H1 (cell line): ENCODE measurements around the gene KRTAP5-4. TPM values are rescaled to one million over a fixed set of nuclear protein-coding genes. Genes with fewer than 3 reads are reported as not detected.

Source experiments
- CTCF ChIA-PET: fragments of 300-600 bp; sonication (Branson Sonifier 250); formaldehyde crosslinking; loops from one replicate; lab custom pipeline; 2021; ENCODE audit not compliant: partially characterized antibody; lab: Charles Lee
- POLR2A ChIA-PET: fragments of 300-600 bp; sonication (Branson Sonifier 250); formaldehyde crosslinking; loops from one replicate; lab custom pipeline; 2021; ENCODE audit warnings: inconsistent platforms; ENCODE audit not compliant: partially characterized antibody; lab: Charles Lee
- DNase-seq, 2 experiments: peaks; one replicate each; pipeline versions ENCODE4 v3.0.0 to v3.0.0-alpha.2; 2010 to 2022; ENCODE audit warnings: low spot score in 2 of 2, low read depth in 1 of 2, mixed read lengths in 1 of 2
- FAIRE-seq: peaks from 2 replicates; lab custom pipeline; 2011; peaks lifted over from hg19 to GRCh38; lab: Jason Lieb, UNC
- H2AFZ ChIP-seq: 2 replicates; pipeline ENCODE4 v1.8.1; 2012; ENCODE audit warnings: low read length, inconsistent platforms
- H2AK5ac ChIP-seq: 2 replicates; pipeline ENCODE4 v1.6.1; 2013; ENCODE audit warnings: low read depth, low read length
- H2BK120ac ChIP-seq: replicated peaks from 2 replicates; pipeline ENCODE3; 2013; ENCODE audit warnings: low read depth, low read length, inconsistent platforms
- H2BK12ac ChIP-seq: 2 replicates; pipeline ENCODE4 v1.6.1; 2013; ENCODE audit warnings: low read depth, low read length
- H2BK15ac ChIP-seq: 2 replicates; pipeline ENCODE4 v1.6.1; 2013; ENCODE audit warnings: low read length
- H2BK20ac ChIP-seq: 2 replicates; pipeline ENCODE4 v1.6.1; 2013; ENCODE audit warnings: low read length
- H2BK5ac ChIP-seq: 2 replicates; pipeline ENCODE4 v1.6.1; 2013; ENCODE audit warnings: low read depth, low read length
- H3K14ac ChIP-seq: 2 replicates; pipeline ENCODE4 v1.6.1; 2013; ENCODE audit warnings: inconsistent platforms; ENCODE audit not compliant: insufficient read length
- H3K18ac ChIP-seq: 2 replicates; pipeline ENCODE4 v1.6.1; 2013; ENCODE audit warnings: low read length; ENCODE audit errors: extremely low read depth
- H3K23ac ChIP-seq: 2 replicates; pipeline ENCODE4 v1.6.1; 2013; ENCODE audit warnings: inconsistent platforms; ENCODE audit not compliant: insufficient read length
- H3K23me2 ChIP-seq: 2 replicates; pipeline ENCODE4 v1.6.1; 2013; ENCODE audit warnings: low read depth, low read length
- H3K27ac ChIP-seq: 2 replicates; pipeline ENCODE4 v1.6.1; 2011; ENCODE audit warnings: low read depth, low read length, inconsistent platforms
- H3K27me3 ChIP-seq, 4 experiments: replicated peaks in 1 of 4; 1 replicate in 1 of 4; 2 replicates in 3 of 4; pipeline versions ENCODE4 v1.6.1 to v1.8.1; 2011 to 2013; ENCODE audit warnings: low read length in 3 of 4, mild to moderate bottlenecking in 3 of 4, inconsistent platforms in 2 of 4, mixed read lengths in 2 of 4, moderate library complexity in 1 of 4; ENCODE audit not compliant: control insufficient read depth in 3 of 4, insufficient read depth in 3 of 4; ENCODE audit errors: extremely low read depth in 1 of 4
- H3K36me3 ChIP-seq, 4 experiments: 2 replicates each; pipeline versions ENCODE4 v1.6.1 to v1.8.1; 2011 to 2013; ENCODE audit warnings: mild to moderate bottlenecking in 4 of 4, low read length in 3 of 4, moderate library complexity in 2 of 4, control low read depth in 1 of 4, inconsistent platforms in 1 of 4; ENCODE audit not compliant: insufficient read depth in 4 of 4, control insufficient read depth in 2 of 4
- H3K4ac ChIP-seq: replicated peaks from 2 replicates; pipeline ENCODE3; 2013; ENCODE audit warnings: low read length, low read depth, mixed read lengths, inconsistent platforms; ENCODE audit not compliant: insufficient read length
- H3K4me1 ChIP-seq, 4 experiments: replicated peaks in 1 of 4; 1 replicate in 1 of 4; 2 replicates in 3 of 4; pipeline versions ENCODE4 v1.6.1 to v1.8.1; 2011 to 2013; ENCODE audit warnings: low read length in 3 of 4, inconsistent platforms in 2 of 4, mixed read lengths in 1 of 4; ENCODE audit not compliant: insufficient read depth in 4 of 4, control insufficient read depth in 3 of 4
- H3K4me2 ChIP-seq, 2 experiments: 2 replicates each; pipeline versions ENCODE4 v1.6.1 to v1.8.1; 2011 to 2013; ENCODE audit warnings: low read depth in 2 of 2, low read length in 2 of 2, control low read depth in 1 of 2, inconsistent platforms in 1 of 2, mild to moderate bottlenecking in 1 of 2; ENCODE audit not compliant: insufficient read depth in 1 of 2
- H3K4me3 ChIP-seq, 4 experiments: fragments of 200-600, 300-600 bp in 1 of 4; sonication (generic), shearing (Covaris generic), sonication (Bioruptor Twin) in 1 of 4; 2 replicates each; pipeline versions ENCODE4 v1.5.1 to v1.8.1; 2011 to 2016; ENCODE audit warnings: low read length in 4 of 4, low read depth in 3 of 4, control low read depth in 2 of 4, inconsistent platforms in 2 of 4, mild to moderate bottlenecking in 2 of 4, mixed read lengths in 1 of 4, moderate library complexity in 1 of 4; ENCODE audit not compliant: insufficient read depth in 2 of 4; ENCODE audit errors: extremely low read depth in 1 of 4
- H3K56ac ChIP-seq: replicated peaks from 2 replicates; pipeline ENCODE3; 2013; ENCODE audit warnings: low read depth, mild to moderate bottlenecking, mixed read lengths, low read length, inconsistent platforms; ENCODE audit not compliant: insufficient read length
- H3K79me1 ChIP-seq: 2 replicates; pipeline ENCODE4 v1.6.1; 2013; ENCODE audit warnings: low read depth, low read length, control low read depth
- H3K79me2 ChIP-seq, 2 experiments: 2 replicates each; pipeline versions ENCODE4 v1.6.1 to v1.8.1; 2012 to 2013; ENCODE audit warnings: low read length in 2 of 2, mild to moderate bottlenecking in 2 of 2, inconsistent platforms in 1 of 2; ENCODE audit not compliant: insufficient read depth in 2 of 2, control insufficient read depth in 1 of 2
- H3K9ac ChIP-seq, 4 experiments: replicated peaks in 1 of 4; 1 replicate in 1 of 4; 2 replicates in 3 of 4; pipeline versions ENCODE4 v1.6.1 to v1.8.1; 2011 to 2013; ENCODE audit warnings: low read depth in 3 of 4, low read length in 3 of 4, control low read depth in 2 of 4, mild to moderate bottlenecking in 2 of 4, moderate library complexity in 2 of 4, inconsistent platforms in 1 of 4; ENCODE audit errors: extremely low read depth in 1 of 4
- H3K9me3 ChIP-seq, 2 experiments: 2 replicates each; pipeline versions ENCODE4 v1.6.1 to v1.8.1; 2012 to 2013; ENCODE audit warnings: mild to moderate bottlenecking in 2 of 2, moderate library complexity in 2 of 2, control low read depth in 1 of 2, inconsistent platforms in 1 of 2, low read depth in 1 of 2, low read length in 1 of 2, mixed read lengths in 1 of 2; ENCODE audit not compliant: insufficient read depth in 2 of 2
- H4K20me1 ChIP-seq, 2 experiments: replicated peaks in 1 of 2; 2 replicates each; pipeline versions ENCODE3 to v1.8.1; 2011 to 2013; ENCODE audit warnings: inconsistent platforms in 2 of 2, low read length in 2 of 2, mild to moderate bottlenecking in 1 of 2; ENCODE audit not compliant: insufficient read depth in 2 of 2, control insufficient read depth in 1 of 2
- H4K5ac ChIP-seq: 2 replicates; pipeline ENCODE4 v1.6.1; 2013; ENCODE audit warnings: low read length, low read depth, mixed read lengths, inconsistent platforms; ENCODE audit not compliant: insufficient read length
- H4K8ac ChIP-seq: 2 replicates; pipeline ENCODE4 v1.8.0; 2013; ENCODE audit warnings: mild to moderate bottlenecking, moderate library complexity, low read length, inconsistent platforms; ENCODE audit not compliant: insufficient read depth; ENCODE audit errors: extremely low read depth
- H4K91ac ChIP-seq: replicated peaks from 2 replicates; pipeline ENCODE3; 2013; ENCODE audit warnings: low read length, mixed read lengths, inconsistent platforms; ENCODE audit not compliant: insufficient read length
- CBX5 ChIP-seq: fragments of 300-800, 300-1000 bp; sonication (generic); IDR thresholded peaks from 2 replicates; pipeline ENCODE4 v1.7.1; 2016; ENCODE audit warnings: antibody characterized with exemption, low read length, low read depth
- CEBPB ChIP-seq: IDR thresholded peaks from 2 replicates; pipeline ENCODE4 v1.6.1; 2012; ENCODE audit warnings: low read depth, low read length
- CREB1 ChIP-seq: IDR thresholded peaks from 2 replicates; pipeline ENCODE4 v1.6.1; 2012; ENCODE audit warnings: inconsistent platforms
- CTCF ChIP-seq, 3 experiments: IDR thresholded peaks; 1 replicate in 2 of 3; 2 replicates in 1 of 3; pipeline versions ENCODE4 v1.5.1 to v1.6.1; 2011; ENCODE audit warnings: low read length in 3 of 3, mild to moderate bottlenecking in 3 of 3, inconsistent platforms in 2 of 3, low read depth in 1 of 3, moderate library complexity in 1 of 3; ENCODE audit not compliant: insufficient read depth in 1 of 3; ENCODE audit errors: control extremely low read depth in 1 of 3
- EGR1 ChIP-seq: IDR thresholded peaks from 2 replicates; pipeline ENCODE4 v1.6.1; 2011; ENCODE audit warnings: low read depth, low read length, borderline replicate concordance
- EZH2 ChIP-seq: fragments of 200-600 bp; sonication (generic); IDR thresholded peaks from 2 replicates; pipeline ENCODE4 v1.7.1; 2012; ENCODE audit warnings: low read depth, mild to moderate bottlenecking, moderate library complexity, low read length, inconsistent platforms; ENCODE audit not compliant: severe bottlenecking
- KDM5A ChIP-seq: fragments of 200-600 bp; IDR thresholded peaks from 2 replicates; pipeline ENCODE4 v1.7.1; 2012; ENCODE audit warnings: mild to moderate bottlenecking, low read length, inconsistent platforms, mixed read lengths
- NANOG ChIP-seq: IDR thresholded peaks from 2 replicates; pipeline ENCODE4 v1.6.1; 2011; ENCODE audit warnings: low read length, low read depth, mild to moderate bottlenecking, inconsistent platforms; ENCODE audit not compliant: insufficient read depth, poor library complexity, severe bottlenecking
- NRF1 ChIP-seq: IDR thresholded peaks from 2 replicates; pipeline ENCODE4 v1.6.1; 2011; ENCODE audit warnings: mild to moderate bottlenecking, low read depth, low read length, improper control_type of control experiment
- SP1 ChIP-seq: IDR thresholded peaks from 2 replicates; pipeline ENCODE4 v1.6.1; 2011; ENCODE audit warnings: low read depth, low read length
- TBP ChIP-seq: IDR thresholded peaks from 2 replicates; pipeline ENCODE4 v1.6.1; 2011; ENCODE audit warnings: low read depth, low read length, improper control_type of control experiment
- YY1 ChIP-seq: IDR thresholded peaks from 2 replicates; pipeline ENCODE4 v1.6.1; 2011; ENCODE audit warnings: low read depth, mild to moderate bottlenecking, low read length
- WGBS, 2 experiments: shearing (Covaris generic) in 1 of 2; methylation state at CpG; one replicate each; pipeline versions ENCODE4 v1.1.6 to v1.1.7; 2013 to 2015; ENCODE audit warnings: low lambda C conversion rate in 2 of 2, mixed read lengths in 2 of 2, inconsistent platforms in 1 of 2, low coverage in 1 of 2, missing lambda C conversion rate in 1 of 2; ENCODE audit not compliant: insufficient replicate concordance in 2 of 2, insufficient coverage in 1 of 2, insufficient read length in 1 of 2; ENCODE audit errors: extremely low coverage in 1 of 2, missing lambda C conversion rate in 1 of 2; 5-methylcytosine and 5-hydroxymethylcytosine counted together
- polyA plus RNA-seq, 7 experiments: library from polyadenylated mRNA; depleted of rRNA in 3 of 7; stranded (reverse) in 5 of 7; unstranded in 2 of 7; fragments of >200 nt in 5 of 7; fragments of 200-250 nt in 2 of 7; gene quantifications; 1 replicate in 5 of 7; 2 replicates in 1 of 7; 4 replicates in 1 of 7; pipeline versions ENCODE4 v1.2.1 to v1.2.3, GENCODE V29; 2011 to 2013; ENCODE audit warnings: missing spikeins in 2 of 7, mixed read lengths in 2 of 7
- total RNA-seq: library from RNA; stranded (reverse); fragmentation: NEBNext Ultra II Directional; extraction: Animal tissue kit (Norgen Biotek cat#: 25700); gene quantifications from 2 replicates; pipeline ENCODE4 v1.2.1, GENCODE V29; 2021

Gene KRTAP5-4
- total and polyA plus RNA-seq, 2 of the 8 experiments (the other 6 are each of a cell fraction or from before 2014, with no cell fraction given) = not detected

- Histone ChIP-seq H3K9me3 (no peaks in the 10 kb centered on the region), H3K14ac (no peak overlapping the region), H4K5ac (no peak overlapping the region), H3K4me3 (no peak overlapping the region), H3K27ac (no peak overlapping the region), H2BK20ac (no peak overlapping the region), H3K56ac (no peak overlapping the region), H3K79me1 (no peaks in the 10 kb centered on the region), H3K4me1 (no peaks in the 10 kb centered on the region), H3K23ac (no peak overlapping the region), H4K8ac (no peak overlapping the region), H2BK5ac (no peak overlapping the region), H2BK12ac (no peak overlapping the region), H2AFZ (no peak overlapping the region), H2BK15ac (no peak overlapping the region), H4K20me1 (peaks cover 0 to 2% of the 10 kb centered on the region in 2 experiments), H3K4me2 (no peak overlapping the region), H2AK5ac (no peak overlapping the region), H3K18ac (no peak overlapping the region), H3K79me2 (no peaks in the 10 kb centered on the region), H3K27me3 (peaks cover 0 to 4% (median 0%) of the 10 kb centered on the region in 4 experiments; a peak in 3 of 7 replicates), H3K36me3 (no peaks in the 10 kb centered on the region), H2BK120ac (no peak overlapping the region), H4K91ac (no peak overlapping the region), H3K4ac (no peak overlapping the region), H3K23me2 (peaks cover 6% of the 10 kb centered on the region; the same call in 1 of the 2 replicates), H3K9ac (no peak overlapping the region)
- no peak for FAIRE-seq
- no peak for DNase-seq
- ChIA-PET POLR2A (interaction anchor here (0.6 kb wide), 1 partner anchor 287 kb away, joined by 3 read pairs; no protein-coding TSS in a partner anchor), CTCF (interaction anchor here (0.6 to 1.4 kb wide), 2 partner anchors 24 to 222 kb away, joined by 3 read pairs; no protein-coding TSS in a partner anchor)
- WGBS, 2 experiments = 76% methylated on average over 13 of the region's 13 CpGs; no CpG with 5 or more reads in 1 of the 2 experiments
- TF ChIP-seq KDM5A (no peak), TBP (no peak), CTCF (IDR thresholded peaks at IDR 0.05; ENCODE audit: control extremely low read depth in 1 of 3, insufficient read depth in 1 of 3, low read depth in 1 of 3, low read length in 3 of 3) (no peak), CREB1 (no peak), EGR1 (no peak), EZH2 (no peak), SP1 (no peak), YY1 (no peak), NANOG (no peak), CBX5 (no peak), NRF1 (no peak), CEBPB (no peak)
Observed at GRCh38 chr11:1668911-1669473, 47.1 kb upstream of the KRTAP5-4 start.
